K562 (cell line): ENCODE data around the gene PGM2. TPM values are rescaled to one million over a fixed set of nuclear protein-coding genes. Genes with fewer than 3 reads are reported as not detected.

ENCODE experiments used
- ATAC-seq: fragments of 200-7000 bp; cut with Tn5 transposase; 3 replicates; pipeline ENCODE4 v1.9.1; 2020; ENCODE audit warnings: moderate library complexity
- BruUV-seq: library from RNA; stranded (reverse); fragments of 400-500 nt; replicated peaks from 2 replicates; lab custom pipeline; 2021; lab: Mats Ljungman, UMichigan
- CTCF ChIA-PET: fragments of 300-600 bp; formaldehyde crosslinking; extraction: SDS; loops from one replicate; lab custom pipeline; 2021; ENCODE audit warnings: low intra/inter-chr PET ratio; lab: Yijun Ruan, JAX
- POLR2A ChIA-PET: fragments of 300-600, 350-650 bp; sonication (Branson Sonifier 250); formaldehyde crosslinking; extraction: SDS; loops from one replicate; lab custom pipeline; 2021; ENCODE audit warnings: antibody characterized with exemption, inconsistent platforms; lab: Yijun Ruan, JAX
- DNase-seq, 4 experiments: peaks; one replicate each; pipeline versions ENCODE4 v3.0.0 to v3.0.0-alpha.2; 2011 to 2018; ENCODE audit warnings: low spot score in 3 of 4, mixed read lengths in 3 of 4; ENCODE audit errors: extremely low read depth in 1 of 4
- FAIRE-seq: peaks from 2 replicates; lab custom pipeline; 2011; peaks lifted over from hg19 to GRCh38; lab: Jason Lieb, UNC
- H2AFZ ChIP-seq: 2 replicates; pipeline ENCODE4 v1.6.0; 2011; ENCODE audit warnings: low read depth, low read length, control low read depth, inconsistent platforms
- H3K27ac ChIP-seq: fragments of 200-600 bp; 3 replicates; pipeline ENCODE4 v1.8.0; 2011; ENCODE audit warnings: low read depth, mild to moderate bottlenecking, control low read depth, inconsistent platforms, low read length, moderate library complexity, mixed read lengths; ENCODE audit errors: extremely low read depth
- H3K27me3 ChIP-seq, 2 experiments: fragments of 300-600 bp in 1 of 2; 2 replicates in 1 of 2; 3 replicates in 1 of 2; pipeline versions ENCODE4 v1.6.0 to v1.8.0; 2011; ENCODE audit warnings: inconsistent platforms in 2 of 2, low read length in 2 of 2, mild to moderate bottlenecking in 1 of 2, mixed read lengths in 1 of 2, moderate library complexity in 1 of 2; ENCODE audit not compliant: control insufficient read depth in 2 of 2, insufficient read depth in 2 of 2
- H3K36me3 ChIP-seq: fragments of 300-600 bp; 3 replicates; pipeline ENCODE4 v1.8.0; 2011; ENCODE audit warnings: mild to moderate bottlenecking, low read length, inconsistent platforms; ENCODE audit not compliant: control insufficient read depth, insufficient read depth
- H3K4me1 ChIP-seq, 2 experiments: fragments of 200-600 bp in 1 of 2; replicated peaks in 1 of 2; 2 replicates in 1 of 2; 3 replicates in 1 of 2; pipeline versions ENCODE4 v1.5.1 to v1.8.0; 2011; ENCODE audit warnings: inconsistent platforms in 2 of 2, low read length in 2 of 2, mild to moderate bottlenecking in 1 of 2, mixed read lengths in 1 of 2, moderate library complexity in 1 of 2; ENCODE audit not compliant: control insufficient read depth in 2 of 2, insufficient read depth in 2 of 2
- H3K4me2 ChIP-seq: 2 replicates; pipeline ENCODE4 v1.6.1; 2011; ENCODE audit warnings: low read length, control low read depth, inconsistent platforms, mixed read lengths; ENCODE audit not compliant: insufficient read depth
- H3K4me3 ChIP-seq: fragments of 200-600 bp; sonication (generic), shearing (Covaris generic); 2 replicates; pipeline ENCODE4 v1.5.1; 2016; ENCODE audit warnings: control low read depth, inconsistent platforms
- H3K79me2 ChIP-seq: fragments of 200-600 bp; 3 replicates; pipeline ENCODE4 v1.8.0; 2011; ENCODE audit warnings: low read length, inconsistent platforms; ENCODE audit not compliant: control insufficient read depth, insufficient read depth
- H3K9ac ChIP-seq, 2 experiments: 2 replicates each; pipeline versions ENCODE4 v1.6.0 to v1.6.1; 2011; ENCODE audit warnings: low read depth in 2 of 2, low read length in 2 of 2, control low read depth in 1 of 2, inconsistent platforms in 1 of 2, mild to moderate bottlenecking in 1 of 2, mixed read lengths in 1 of 2; ENCODE audit not compliant: insufficient read depth in 1 of 2
- H3K9me1 ChIP-seq: one replicate; pipeline ENCODE4 v1.6.0; 2011; ENCODE audit warnings: inconsistent platforms, mild to moderate bottlenecking, low read length, moderate library complexity; ENCODE audit not compliant: control insufficient read depth, insufficient read depth
- H3K9me3 ChIP-seq: replicated peaks from 2 replicates; pipeline ENCODE4 v1.5.1; 2011; ENCODE audit warnings: low read depth, low read length, inconsistent platforms; ENCODE audit not compliant: control insufficient read depth, insufficient read depth
- H4K20me1 ChIP-seq: replicated peaks from 2 replicates; pipeline ENCODE4 v1.6.1; 2011; ENCODE audit warnings: low read length, inconsistent platforms, mixed read lengths; ENCODE audit not compliant: control insufficient read depth, insufficient read depth
- KAT7 ChIP-seq: sonication (generic); formaldehyde crosslinking; IDR thresholded peaks from 2 replicates; pipeline ENCODE4 v1.8.0; 2022; ENCODE audit warnings: missing genetic modification reagents, mild to moderate bottlenecking, borderline replicate concordance
- MAFK ChIP-seq: IDR thresholded peaks from 2 replicates; pipeline ENCODE4 v1.6.1; 2011; ENCODE audit warnings: low read length, improper control_type of control experiment
- MAZ ChIP-seq, 2 experiments: fragments of 450-650 bp in 1 of 2; sonication (generic) in 1 of 2; formaldehyde crosslinking; IDR thresholded peaks in 1 of 2; conservative IDR thresholded peaks in 1 of 2; 2 replicates each; pipeline versions ENCODE4 v1.4.0 to v1.5.0; 2020; ENCODE audit warnings: mild to moderate bottlenecking in 1 of 2, missing genetic modification reagents in 1 of 2
- MLLT1 ChIP-seq, 2 experiments: fragments of 450-650 bp; IDR thresholded peaks; 2 replicates each; pipeline ENCODE4 v1.6.1; 2016
- MXI1 ChIP-seq: IDR thresholded peaks from 2 replicates; pipeline ENCODE4 v1.6.1; 2011; ENCODE audit warnings: low read depth, mild to moderate bottlenecking, improper control_type of control experiment, low read length
- PBX2 ChIP-seq, 2 experiments: IDR thresholded peaks in 1 of 2; conservative IDR thresholded peaks in 1 of 2; 2 replicates each; pipeline ENCODE4 v1.6.1; 2016; ENCODE audit warnings: low read depth in 2 of 2, mild to moderate bottlenecking in 1 of 2, missing compliant biosample characterization in 1 of 2, missing genetic modification characterization in 1 of 2, moderate library complexity in 1 of 2
- SMAD1 ChIP-seq: fragments of 150-350 bp; IDR thresholded peaks from 2 replicates; pipeline ENCODE4 v1.6.1; 2014; ENCODE audit warnings: low read length, low read depth; ENCODE audit not compliant: partially characterized antibody
- ZNF12 ChIP-seq: sonication (generic); formaldehyde crosslinking; IDR thresholded peaks from 2 replicates; pipeline ENCODE4 v1.4.0; 2020; ENCODE audit warnings: mild to moderate bottlenecking, missing genetic modification reagents
- ZNF124 ChIP-seq: sonication (generic); formaldehyde crosslinking; IDR thresholded peaks from 2 replicates; pipeline ENCODE4 v1.8.1; 2022; ENCODE audit warnings: missing genetic modification reagents
- WGBS: fragments of 100-300 bp; shearing (Covaris generic); methylation state at CpG from one replicate; pipeline ENCODE4 v1.1.6; 2016; ENCODE audit warnings: low coverage, mixed read lengths; ENCODE audit not compliant: insufficient coverage; ENCODE audit errors: missing lambda C conversion rate; 5-methylcytosine and 5-hydroxymethylcytosine counted together
- in situ Hi-C: fragments of 300-500 bp; cut with MboI; formaldehyde crosslinking; loops from 4 replicates; pipeline ENCODE4 v1.15.0; 2018; ENCODE audit warnings: inconsistent platforms, mixed read lengths
- intact Hi-C: fragments of 100-400 bp; cut with micrococcal nuclease; formaldehyde crosslinking; loops from 2 replicates; pipeline ENCODE4 v1.14.2; 2022
- polyA plus RNA-seq, 8 experiments: library from polyadenylated mRNA; depleted of rRNA in 4 of 8; stranded (reverse) in 5 of 8; unstranded in 3 of 8; fragments of >200 nt; fragmentation: Nextera tagmentation in 2 of 8; fragmentation: Illumina TruSeq in 1 of 8; extraction: Ambion mirVana in 2 of 8; extraction: Trizol in 1 of 8; gene quantifications; 2 replicates each; pipeline versions ENCODE4 v1.2.1 to v1.2.3, GENCODE V29; 2011 to 2014; ENCODE audit warnings: inconsistent platforms in 1 of 8, missing spikeins in 1 of 8
- total RNA-seq, 7 experiments: library from RNA; depleted of rRNA in 6 of 7; stranded (reverse); fragments of >200 nt in 6 of 7; fragmentation: Illumina TruSeq in 2 of 7; extraction: Trizol in 2 of 7; gene quantifications; 2 replicates each; pipeline versions ENCODE4 v1.2.1 to v1.2.3, GENCODE V29; 2011 to 2021; ENCODE audit warnings: low replicate concordance in 1 of 7

PGM2 gene
- total and polyA plus RNA-seq, 9 of the 15 experiments (the other 6 are each of a cell fraction or from before 2014, with no cell fraction given): 15.2 to 77.3 (median 51.4) TPM

GRCh38 chr4:37872310-37872988, 46.0 kb downstream of the PGM2 start:
- FAIRE-seq (no peak), ATAC-seq (no peak), DNase-seq (no peak)
- TF ChIP-seq SMAD1: no peak
- TF ChIP-seq MXI1: no peak
- TF ChIP-seq MAFK: no peak
- TF ChIP-seq MAZ (CRISPR knock-in tag; conservative IDR thresholded peaks at IDR 0.05 in 1 of 2, IDR thresholded peaks at IDR 0.05 in 1 of 2): no peak
- TF ChIP-seq MLLT1 (IDR thresholded peaks at IDR 0.05): no peak
- no peak for TF ChIP-seq PBX2 (CRISPR knock-in tag; IDR thresholded peaks at IDR 0.05; ENCODE audit: low read depth)
- no peak for TF ChIP-seq PBX2 (tag; conservative IDR thresholded peaks at IDR 0.05; ENCODE audit: low read depth)
- TF ChIP-seq ZNF12 (CRISPR knock-in tag): no peak
- TF ChIP-seq KAT7 (CRISPR knock-in tag): no peak
- no peak for TF ChIP-seq ZNF124 (CRISPR knock-in tag)
- H3K9ac ChIP-seq: no peak overlapping the region
- no peaks in the 10 kb centered on the region for H4K20me1 ChIP-seq
- ChIA-PET POLR2A (no interaction called here), CTCF (no interaction called here)
- intact Hi-C loops: no loop called here
- H3K4me3 ChIP-seq: no peak overlapping the region
- no peak overlapping the region for H3K27ac ChIP-seq
- H3K79me2 ChIP-seq: no peaks in the 10 kb centered on the region
- no peaks in the 10 kb centered on the region for H3K27me3 ChIP-seq
- H3K9me1 ChIP-seq: no peaks in the 10 kb centered on the region
- BruUV-seq: no TSS peak
- no peaks in the 10 kb centered on the region for H3K9me3 ChIP-seq
- H3K36me3 ChIP-seq: 0 out of 3 replicates have a peak, but pooled peaks cover 2% of the 10 kb centered on the region
- H2AFZ ChIP-seq: no peak overlapping the region
- H3K4me2 ChIP-seq: no peak overlapping the region
- in situ Hi-C loops: no loop called here
- 25% methylated on average over 1 of the region's 1 CpG for WGBS
- no peaks in the 10 kb centered on the region for H3K4me1 ChIP-seq
